ENCODE results near the gene VWA5B1.

The VWA5B1 gene

GRCh38 chr1:20351911-20352701, 61.4 kb downstream of the VWA5B1 start:
- no peak overlapping the region for H2AFZ ChIP-seq (ENCODE audit: low read depth, low read length)
- H3K36me3 ChIP-seq (replicated peaks; ENCODE audit: low read depth, low read length), result no peaks in the 10 kb centered on the region
- H3K27ac ChIP-seq (ENCODE audit: low read length), result no peak overlapping the region
- H3K9me3 ChIP-seq (ENCODE audit: insufficient read depth, low read length), result no peaks in the 10 kb centered on the region
- no peak overlapping the region for H3K4me2 ChIP-seq (ENCODE audit: low read length)
- TF ChIP-seq CTCF (IDR thresholded peaks at IDR 0.05; ENCODE audit: low read depth, low read length) (no peak), EZH2phosphoT487 (IDR thresholded peaks at IDR 0.05; ENCODE audit: low read depth) (no peak)
- no peaks in the 10 kb centered on the region for H3K79me2 ChIP-seq (ENCODE audit: low read length)
- H3K4me3 ChIP-seq (ENCODE audit: low read length), result no peak overlapping the region
- no peak overlapping the region for H3K9ac ChIP-seq (ENCODE audit: low read length)
- H4K20me1 ChIP-seq (ENCODE audit: insufficient read depth, low read length), result no peaks in the 10 kb centered on the region
- H3K4me1 ChIP-seq (ENCODE audit: low read length), result no peaks in the 10 kb centered on the region
- H3K27me3 ChIP-seq (ENCODE audit: low read depth, low read length), result no peaks in the 10 kb centered on the region

GRCh38 chr1:20353836-20354235, 63.2 kb downstream of the VWA5B1 start:
- Histone ChIP-seq H3K27me3 (ENCODE audit: low read depth, low read length) (0 out of 2 replicates have a peak, but pooled peaks cover 5% of the 10 kb centered on the region), H3K27ac (ENCODE audit: low read length) (no peak overlapping the region)
- TF ChIP-seq EZH2phosphoT487 (IDR thresholded peaks at IDR 0.05; ENCODE audit: low read depth) (no peak), CTCF (IDR thresholded peaks at IDR 0.05; ENCODE audit: low read depth, low read length) (no peak)

GRCh38 chr1:20354610-20355009, 63.9 kb downstream of the VWA5B1 start:
- peaks cover 9% of the 10 kb centered on the region; the same call in 1 of the 2 replicates for H3K27me3 ChIP-seq (ENCODE audit: low read depth, low read length)
- TF ChIP-seq EZH2phosphoT487 (IDR thresholded peaks at IDR 0.05; ENCODE audit: low read depth), result no peak
- TF ChIP-seq CTCF (IDR thresholded peaks at IDR 0.05; ENCODE audit: low read depth, low read length), result no peak
- H2AFZ ChIP-seq (ENCODE audit: low read depth, low read length), result no peak overlapping the region

More at GRCh38 chr1:20353836-20354235, 63.2 kb downstream of the VWA5B1 start:
- Histone ChIP-seq H3K36me3 (replicated peaks; ENCODE audit: low read depth, low read length) (no peaks in the 10 kb centered on the region), H3K4me1 (ENCODE audit: low read length) (no peaks in the 10 kb centered on the region; the same call in 1 of the 2 replicates), H3K4me2 (ENCODE audit: low read length) (no peak overlapping the region), H3K79me2 (ENCODE audit: low read length) (no peaks in the 10 kb centered on the region), H3K9ac (ENCODE audit: low read length) (no peak overlapping the region), H2AFZ (ENCODE audit: low read depth, low read length) (no peak overlapping the region), H4K20me1 (ENCODE audit: insufficient read depth, low read length) (no peaks in the 10 kb centered on the region), H3K9me3 (ENCODE audit: insufficient read depth, low read length) (no peaks in the 10 kb centered on the region), H3K4me3 (ENCODE audit: low read length) (no peak overlapping the region)

GRCh38 chr1:20355101-20355827, 64.6 kb downstream of the VWA5B1 start:
- peaks cover 14% of the 10 kb centered on the region for H3K4me1 ChIP-seq (ENCODE audit: low read length)
- peaks cover 9% of the 10 kb centered on the region; the same call in 1 of the 2 replicates for H3K27me3 ChIP-seq (ENCODE audit: low read depth, low read length)
- no peak overlapping the region for H3K9ac ChIP-seq (ENCODE audit: low read length)
- no peaks in the 10 kb centered on the region for H4K20me1 ChIP-seq (ENCODE audit: insufficient read depth, low read length)
- no peak overlapping the region for H2AFZ ChIP-seq (ENCODE audit: low read depth, low read length)
- H3K79me2 ChIP-seq (ENCODE audit: low read length), result no peaks in the 10 kb centered on the region
- no peak for TF ChIP-seq CTCF (IDR thresholded peaks at IDR 0.05; ENCODE audit: low read depth, low read length)
- no peak for TF ChIP-seq EZH2phosphoT487 (IDR thresholded peaks at IDR 0.05; ENCODE audit: low read depth)
- H3K9me3 ChIP-seq (ENCODE audit: insufficient read depth, low read length), result no peaks in the 10 kb centered on the region
- H3K4me2 ChIP-seq (ENCODE audit: low read length), result no peak overlapping the region
- no peaks in the 10 kb centered on the region for H3K36me3 ChIP-seq (replicated peaks; ENCODE audit: low read depth, low read length)
- no peak overlapping the region for H3K27ac ChIP-seq (ENCODE audit: low read length)
- H3K4me3 ChIP-seq (ENCODE audit: low read length), result no peak overlapping the region

More at GRCh38 chr1:20354610-20355009, 63.9 kb downstream of the VWA5B1 start:
- H3K79me2 ChIP-seq (ENCODE audit: low read length), result no peaks in the 10 kb centered on the region
- no peaks in the 10 kb centered on the region for H4K20me1 ChIP-seq (ENCODE audit: insufficient read depth, low read length)
- no peak overlapping the region for H3K4me2 ChIP-seq (ENCODE audit: low read length)
- no peaks in the 10 kb centered on the region for H3K36me3 ChIP-seq (replicated peaks; ENCODE audit: low read depth, low read length)
- no peak overlapping the region for H3K9ac ChIP-seq (ENCODE audit: low read length)
- no peaks in the 10 kb centered on the region for H3K9me3 ChIP-seq (ENCODE audit: insufficient read depth, low read length)
- no peak overlapping the region for H3K4me3 ChIP-seq (ENCODE audit: low read length)
- H3K27ac ChIP-seq (ENCODE audit: low read length), result no peak overlapping the region
- H3K4me1 ChIP-seq (ENCODE audit: low read length), result peaks cover 8% of the 10 kb centered on the region
